ENCODE data around the gene CDK10.
"Not testable (repeated sequence)": the region's sequence is repeated elsewhere in the genome, so short reads cannot be mapped to it uniquely, and the experiment has no call there.

CDK10 gene

GRCh38 chr16:89667000-89667399, 19.5 kb upstream of the CDK10 start:
- in situ Hi-C loops (cut with HindIII; ENCODE audit: low sequenced_read_pairs); DNase-seq (ENCODE audit: low read depth); H3K4me3 ChIP-seq (ENCODE audit: low read depth, low read length): not testable (repeated sequence)
- TF ChIP-seq CTCF (IDR thresholded peaks at IDR 0.05; ENCODE audit: low read depth, low read length, missing control alignments) = peak; percentile 50

- no peak overlapping the region for H3K4me3 ChIP-seq (ENCODE audit: low read depth, low read length)
- TF ChIP-seq CTCF (IDR thresholded peaks at IDR 0.05; ENCODE audit: low read depth, low read length, missing control alignments) = no peak
- in situ Hi-C loops (cut with HindIII; ENCODE audit: low sequenced_read_pairs) = no loop called here
- DNase-seq (ENCODE audit: low read depth) = no peak
Observed at GRCh38 chr16:89667633-89668032, 18.9 kb upstream of the CDK10 start.

- no peak overlapping the region for H3K4me3 ChIP-seq (ENCODE audit: low read depth, low read length)
- in situ Hi-C loops (cut with HindIII; ENCODE audit: low sequenced_read_pairs) = no loop called here
- DNase-seq (ENCODE audit: low read depth) = no peak
- TF ChIP-seq CTCF (IDR thresholded peaks at IDR 0.05; ENCODE audit: low read depth, low read length, missing control alignments) = no peak
Observed at GRCh38 chr16:89668790-89669158, 17.7 kb upstream of the CDK10 start.

GRCh38 chr16:89669755-89670154, 16.7 kb upstream of the CDK10 start:
- no peak overlapping the region for H3K4me3 ChIP-seq (ENCODE audit: low read depth, low read length)
- in situ Hi-C loops (cut with HindIII; ENCODE audit: low sequenced_read_pairs) = no loop called here
- DNase-seq (ENCODE audit: low read depth) = no peak
- no peak for TF ChIP-seq CTCF (IDR thresholded peaks at IDR 0.05; ENCODE audit: low read depth, low read length, missing control alignments)

- H3K4me3 ChIP-seq (ENCODE audit: low read depth, low read length) = no peak overlapping the region
- no peak for TF ChIP-seq CTCF (IDR thresholded peaks at IDR 0.05; ENCODE audit: low read depth, low read length, missing control alignments)
- in situ Hi-C loops (cut with HindIII; ENCODE audit: low sequenced_read_pairs) = no loop called here
- no peak for DNase-seq (ENCODE audit: low read depth)
Observed at GRCh38 chr16:89670496-89671431, 15.7 kb upstream of the CDK10 start.

GRCh38 chr16:89671565-89671964, 14.9 kb upstream of the CDK10 start:
- in situ Hi-C loops (cut with HindIII; ENCODE audit: low sequenced_read_pairs); DNase-seq (ENCODE audit: low read depth); H3K4me3 ChIP-seq (ENCODE audit: low read depth, low read length): not testable (repeated sequence)

GRCh38 chr16:89672177-89672941, 14.1 kb upstream of the CDK10 start:
- H3K4me3 ChIP-seq (ENCODE audit: low read depth, low read length) = no peak overlapping the region
- no peak for TF ChIP-seq CTCF (IDR thresholded peaks at IDR 0.05; ENCODE audit: low read depth, low read length, missing control alignments)
- no peak for DNase-seq (ENCODE audit: low read depth)
- in situ Hi-C loops (cut with HindIII; ENCODE audit: low sequenced_read_pairs) = no loop called here

Data from astrocyte of the cerebellum (primary cell).